Measurements from ENCODE around the gene TRIM9. TPM values are rescaled to one million over a fixed set of nuclear protein-coding genes. Genes with fewer than 3 reads are reported as not detected.

The TRIM9 gene
- total and polyA plus RNA-seq, 9 of the 15 experiments (the other 6 are each of a cell fraction or from before 2014, with no cell fraction given) = 0.03 to 0.15 (median 0.04) TPM; not detected in 4

GRCh38 chr14:51070726-51071125, 24.2 kb downstream of the TRIM9 start:
- no peak for DNase-seq (ENCODE audit: extremely low read depth in 1 of 4, low spot score in 3 of 4)
- in situ Hi-C loops (cut with MboI) (no loop called here), intact Hi-C loops (cut with micrococcal nuclease) (no loop called here)
- Histone ChIP-seq H3K27me3 (ENCODE audit: control insufficient read depth in 2 of 2, insufficient read depth in 2 of 2, low read length in 2 of 2) (no peaks in the 10 kb centered on the region; a peak in 1 of 5 replicates), H4K20me1 (replicated peaks; ENCODE audit: control insufficient read depth, insufficient read depth, low read length) (no peaks in the 10 kb centered on the region), H3K9ac (ENCODE audit: insufficient read depth in 1 of 2, low read depth in 2 of 2, low read length in 2 of 2) (no peak overlapping the region), H3K36me3 (ENCODE audit: control insufficient read depth, insufficient read depth, low read length) (no peaks in the 10 kb centered on the region), H3K4me3 (no peak overlapping the region), H3K9me3 (replicated peaks; ENCODE audit: control insufficient read depth, insufficient read depth, low read depth, low read length) (no peaks in the 10 kb centered on the region), H3K4me2 (ENCODE audit: insufficient read depth, low read length) (no peak overlapping the region), H3K9me1 (ENCODE audit: control insufficient read depth, insufficient read depth, low read length) (no peaks in the 10 kb centered on the region), H3K4me1 (replicated peaks in 1 of 2; ENCODE audit: control insufficient read depth in 2 of 2, insufficient read depth in 2 of 2, low read length in 2 of 2) (no peaks in the 10 kb centered on the region), H3K27ac (ENCODE audit: extremely low read depth, low read depth, low read length) (no peak overlapping the region), H3K79me2 (ENCODE audit: control insufficient read depth, insufficient read depth, low read length) (no peaks in the 10 kb centered on the region), H2AFZ (ENCODE audit: low read depth, low read length) (no peak overlapping the region)
- WGBS (ENCODE audit: insufficient coverage, low coverage, missing lambda C conversion rate) = 0% methylated on average over 2 of the region's 4 CpGs
- POLR2A ChIA-PET = no interaction called here
- no peak for FAIRE-seq
- ATAC-seq = no peak
- CTCF ChIA-PET (ENCODE audit: low intra/inter-chr PET ratio) = no interaction called here
- no peak for TF ChIP-seq ZBTB8A (IDR thresholded peaks at IDR 0.05; ENCODE audit: partially characterized antibody)
- no TSS peak for BruUV-seq (replicated peaks)

GRCh38 chr14:51069055-51069454, 25.9 kb downstream of the TRIM9 start:
- H3K27me3 ChIP-seq (ENCODE audit: control insufficient read depth in 2 of 2, insufficient read depth in 2 of 2, low read length in 2 of 2) = no peaks in the 10 kb centered on the region
- no TSS peak for BruUV-seq (replicated peaks)
- no peaks in the 10 kb centered on the region for H4K20me1 ChIP-seq (replicated peaks; ENCODE audit: control insufficient read depth, insufficient read depth, low read length)
- no peaks in the 10 kb centered on the region for H3K36me3 ChIP-seq (ENCODE audit: control insufficient read depth, insufficient read depth, low read length)
- H3K4me2 ChIP-seq (ENCODE audit: insufficient read depth, low read length) = no peak overlapping the region
- in situ Hi-C loops (cut with MboI) (no loop called here), intact Hi-C loops (cut with micrococcal nuclease) (no loop called here)
- ATAC-seq (no peak), DNase-seq (ENCODE audit: extremely low read depth in 1 of 4, low spot score in 3 of 4) (no peak), FAIRE-seq (no peak)
- no peaks in the 10 kb centered on the region for H3K9me3 ChIP-seq (replicated peaks; ENCODE audit: control insufficient read depth, insufficient read depth, low read depth, low read length)
- H3K9me1 ChIP-seq (ENCODE audit: control insufficient read depth, insufficient read depth, low read length) = no peaks in the 10 kb centered on the region
- H3K9ac ChIP-seq (ENCODE audit: insufficient read depth in 1 of 2, low read depth in 2 of 2, low read length in 2 of 2) = no peak overlapping the region
- no peak overlapping the region for H3K27ac ChIP-seq (ENCODE audit: extremely low read depth, low read depth, low read length)
- H2AFZ ChIP-seq (ENCODE audit: low read depth, low read length) = no peak overlapping the region
- H3K79me2 ChIP-seq (ENCODE audit: control insufficient read depth, insufficient read depth, low read length) = no peaks in the 10 kb centered on the region
- ChIA-PET POLR2A (no interaction called here), CTCF (ENCODE audit: low intra/inter-chr PET ratio) (no interaction called here)
- no peaks in the 10 kb centered on the region for H3K4me1 ChIP-seq (replicated peaks in 1 of 2; ENCODE audit: control insufficient read depth in 2 of 2, insufficient read depth in 2 of 2, low read length in 2 of 2)
- no peak overlapping the region for H3K4me3 ChIP-seq
- TF ChIP-seq, protein P1, sequence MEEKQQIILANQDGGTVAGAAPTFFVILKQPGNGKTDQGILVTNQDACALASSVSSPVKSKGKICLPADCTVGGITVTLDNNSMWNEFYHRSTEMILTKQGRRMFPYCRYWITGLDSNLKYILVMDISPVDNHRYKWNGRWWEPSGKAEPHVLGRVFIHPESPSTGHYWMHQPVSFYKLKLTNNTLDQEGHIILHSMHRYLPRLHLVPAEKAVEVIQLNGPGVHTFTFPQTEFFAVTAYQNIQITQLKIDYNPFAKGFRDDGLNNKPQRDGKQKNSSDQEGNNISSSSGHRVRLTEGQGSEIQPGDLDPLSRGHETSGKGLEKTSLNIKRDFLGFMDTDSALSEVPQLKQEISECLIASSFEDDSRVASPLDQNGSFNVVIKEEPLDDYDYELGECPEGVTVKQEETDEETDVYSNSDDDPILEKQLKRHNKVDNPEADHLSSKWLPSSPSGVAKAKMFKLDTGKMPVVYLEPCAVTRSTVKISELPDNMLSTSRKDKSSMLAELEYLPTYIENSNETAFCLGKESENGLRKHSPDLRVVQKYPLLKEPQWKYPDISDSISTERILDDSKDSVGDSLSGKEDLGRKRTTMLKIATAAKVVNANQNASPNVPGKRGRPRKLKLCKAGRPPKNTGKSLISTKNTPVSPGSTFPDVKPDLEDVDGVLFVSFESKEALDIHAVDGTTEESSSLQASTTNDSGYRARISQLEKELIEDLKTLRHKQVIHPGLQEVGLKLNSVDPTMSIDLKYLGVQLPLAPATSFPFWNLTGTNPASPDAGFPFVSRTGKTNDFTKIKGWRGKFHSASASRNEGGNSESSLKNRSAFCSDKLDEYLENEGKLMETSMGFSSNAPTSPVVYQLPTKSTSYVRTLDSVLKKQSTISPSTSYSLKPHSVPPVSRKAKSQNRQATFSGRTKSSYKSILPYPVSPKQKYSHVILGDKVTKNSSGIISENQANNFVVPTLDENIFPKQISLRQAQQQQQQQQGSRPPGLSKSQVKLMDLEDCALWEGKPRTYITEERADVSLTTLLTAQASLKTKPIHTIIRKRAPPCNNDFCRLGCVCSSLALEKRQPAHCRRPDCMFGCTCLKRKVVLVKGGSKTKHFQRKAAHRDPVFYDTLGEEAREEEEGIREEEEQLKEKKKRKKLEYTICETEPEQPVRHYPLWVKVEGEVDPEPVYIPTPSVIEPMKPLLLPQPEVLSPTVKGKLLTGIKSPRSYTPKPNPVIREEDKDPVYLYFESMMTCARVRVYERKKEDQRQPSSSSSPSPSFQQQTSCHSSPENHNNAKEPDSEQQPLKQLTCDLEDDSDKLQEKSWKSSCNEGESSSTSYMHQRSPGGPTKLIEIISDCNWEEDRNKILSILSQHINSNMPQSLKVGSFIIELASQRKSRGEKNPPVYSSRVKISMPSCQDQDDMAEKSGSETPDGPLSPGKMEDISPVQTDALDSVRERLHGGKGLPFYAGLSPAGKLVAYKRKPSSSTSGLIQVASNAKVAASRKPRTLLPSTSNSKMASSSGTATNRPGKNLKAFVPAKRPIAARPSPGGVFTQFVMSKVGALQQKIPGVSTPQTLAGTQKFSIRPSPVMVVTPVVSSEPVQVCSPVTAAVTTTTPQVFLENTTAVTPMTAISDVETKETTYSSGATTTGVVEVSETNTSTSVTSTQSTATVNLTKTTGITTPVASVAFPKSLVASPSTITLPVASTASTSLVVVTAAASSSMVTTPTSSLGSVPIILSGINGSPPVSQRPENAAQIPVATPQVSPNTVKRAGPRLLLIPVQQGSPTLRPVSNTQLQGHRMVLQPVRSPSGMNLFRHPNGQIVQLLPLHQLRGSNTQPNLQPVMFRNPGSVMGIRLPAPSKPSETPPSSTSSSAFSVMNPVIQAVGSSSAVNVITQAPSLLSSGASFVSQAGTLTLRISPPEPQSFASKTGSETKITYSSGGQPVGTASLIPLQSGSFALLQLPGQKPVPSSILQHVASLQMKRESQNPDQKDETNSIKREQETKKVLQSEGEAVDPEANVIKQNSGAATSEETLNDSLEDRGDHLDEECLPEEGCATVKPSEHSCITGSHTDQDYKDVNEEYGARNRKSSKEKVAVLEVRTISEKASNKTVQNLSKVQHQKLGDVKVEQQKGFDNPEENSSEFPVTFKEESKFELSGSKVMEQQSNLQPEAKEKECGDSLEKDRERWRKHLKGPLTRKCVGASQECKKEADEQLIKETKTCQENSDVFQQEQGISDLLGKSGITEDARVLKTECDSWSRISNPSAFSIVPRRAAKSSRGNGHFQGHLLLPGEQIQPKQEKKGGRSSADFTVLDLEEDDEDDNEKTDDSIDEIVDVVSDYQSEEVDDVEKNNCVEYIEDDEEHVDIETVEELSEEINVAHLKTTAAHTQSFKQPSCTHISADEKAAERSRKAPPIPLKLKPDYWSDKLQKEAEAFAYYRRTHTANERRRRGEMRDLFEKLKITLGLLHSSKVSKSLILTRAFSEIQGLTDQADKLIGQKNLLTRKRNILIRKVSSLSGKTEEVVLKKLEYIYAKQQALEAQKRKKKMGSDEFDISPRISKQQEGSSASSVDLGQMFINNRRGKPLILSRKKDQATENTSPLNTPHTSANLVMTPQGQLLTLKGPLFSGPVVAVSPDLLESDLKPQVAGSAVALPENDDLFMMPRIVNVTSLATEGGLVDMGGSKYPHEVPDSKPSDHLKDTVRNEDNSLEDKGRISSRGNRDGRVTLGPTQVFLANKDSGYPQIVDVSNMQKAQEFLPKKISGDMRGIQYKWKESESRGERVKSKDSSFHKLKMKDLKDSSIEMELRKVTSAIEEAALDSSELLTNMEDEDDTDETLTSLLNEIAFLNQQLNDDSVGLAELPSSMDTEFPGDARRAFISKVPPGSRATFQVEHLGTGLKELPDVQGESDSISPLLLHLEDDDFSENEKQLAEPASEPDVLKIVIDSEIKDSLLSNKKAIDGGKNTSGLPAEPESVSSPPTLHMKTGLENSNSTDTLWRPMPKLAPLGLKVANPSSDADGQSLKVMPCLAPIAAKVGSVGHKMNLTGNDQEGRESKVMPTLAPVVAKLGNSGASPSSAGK (IDR thresholded peaks at IDR 0.05) = no peak
- no peak for TF ChIP-seq IFI16 (CRISPR knock-in tag; IDR thresholded peaks at IDR 0.05)
- no peak for TF ChIP-seq PHF20 (IDR thresholded peaks at IDR 0.05; ENCODE audit: partially characterized antibody)
- no peak for TF ChIP-seq SMAD1 (IDR thresholded peaks at IDR 0.05; ENCODE audit: low read depth, low read length, partially characterized antibody)

Measured in K562 (cell line).